GM21423 (cell line): Measurements from ENCODE around the gene LRRC74B.
"Not testable (repeated sequence)": the region's sequence is repeated elsewhere in the genome, so short reads cannot be mapped to it uniquely, and the experiment has no call there.

Source experiments
- ATAC-seq: cut with Tn5 transposase; IDR thresholded peaks from one replicate; pipeline ENCODE4 v1.9.1; 2021; ENCODE audit warnings: mild to moderate bottlenecking, moderate library complexity; ENCODE audit not compliant: unreplicated experiment

Gene LRRC74B

GRCh38 chr22:21075516-21076138 lies 29.9 kb downstream of the LRRC74B start:
- no peak for ATAC-seq

DNA sequence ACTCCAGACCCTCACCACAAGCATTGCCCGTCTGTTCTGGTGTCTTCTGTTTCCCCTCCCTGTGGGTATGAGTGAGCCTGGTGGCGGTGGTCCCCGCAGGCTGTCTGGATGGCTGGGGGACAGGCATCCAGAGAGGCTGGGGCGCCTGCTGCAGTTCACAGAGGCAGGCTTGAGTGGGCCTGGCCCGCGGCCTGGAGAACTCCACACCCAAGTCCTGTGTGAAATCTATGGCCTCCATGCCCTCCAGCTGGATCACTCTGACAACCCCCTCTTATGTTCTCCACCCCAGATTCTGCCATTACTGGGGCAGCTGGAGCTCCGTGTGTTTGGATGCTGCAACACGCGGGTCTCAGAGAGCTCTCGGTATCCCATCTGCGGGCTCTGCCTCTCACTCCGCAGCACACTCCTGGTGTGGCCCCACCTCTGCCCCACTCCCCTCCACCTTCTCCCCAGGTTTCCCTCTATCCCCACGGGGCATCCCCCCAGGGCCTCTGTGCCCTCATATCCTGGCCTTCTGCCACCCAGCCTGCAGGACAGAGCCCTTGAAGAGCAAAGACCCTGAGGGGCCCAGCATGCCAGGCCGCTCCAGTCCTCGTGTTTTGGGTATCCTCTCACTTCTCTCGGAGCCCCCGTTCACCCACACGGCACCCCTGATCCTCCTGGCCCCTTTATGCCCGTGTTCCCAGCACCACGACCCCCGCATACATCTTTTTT lies 31.3 kb downstream of the LRRC74B start:
- ATAC-seq, result no peak

DNA sequence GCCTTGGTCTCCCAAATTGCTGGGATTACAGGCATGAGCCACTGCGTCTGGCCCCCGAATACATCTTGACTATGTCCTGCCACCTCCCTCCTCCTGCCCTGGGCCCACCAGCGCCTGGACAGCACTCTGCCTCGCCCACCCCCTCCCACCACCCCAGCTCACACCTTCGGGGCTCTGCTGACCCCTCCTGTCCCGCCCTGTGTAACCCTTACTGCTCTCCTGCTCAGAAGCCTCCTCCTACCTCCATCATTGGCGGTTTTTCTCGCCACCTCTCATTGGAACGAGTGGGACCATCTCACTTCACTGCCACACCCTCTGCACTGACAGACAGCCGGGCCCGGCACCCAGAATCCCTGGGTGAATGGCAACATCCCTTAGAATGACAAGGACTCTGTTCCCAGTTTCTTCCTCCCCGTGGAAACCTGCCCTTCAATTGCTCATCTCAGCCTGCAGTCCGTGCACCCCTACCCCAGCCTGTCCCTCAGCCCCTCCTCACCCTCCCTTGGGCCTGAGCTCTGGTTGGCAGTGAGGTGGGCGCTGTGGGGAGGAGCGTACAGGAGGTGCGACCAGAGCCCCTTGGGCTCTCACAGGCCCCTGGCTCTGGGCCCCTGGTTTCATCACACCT lies 32.2 kb downstream of the LRRC74B start:
- ATAC-seq, result no peak

DNA sequence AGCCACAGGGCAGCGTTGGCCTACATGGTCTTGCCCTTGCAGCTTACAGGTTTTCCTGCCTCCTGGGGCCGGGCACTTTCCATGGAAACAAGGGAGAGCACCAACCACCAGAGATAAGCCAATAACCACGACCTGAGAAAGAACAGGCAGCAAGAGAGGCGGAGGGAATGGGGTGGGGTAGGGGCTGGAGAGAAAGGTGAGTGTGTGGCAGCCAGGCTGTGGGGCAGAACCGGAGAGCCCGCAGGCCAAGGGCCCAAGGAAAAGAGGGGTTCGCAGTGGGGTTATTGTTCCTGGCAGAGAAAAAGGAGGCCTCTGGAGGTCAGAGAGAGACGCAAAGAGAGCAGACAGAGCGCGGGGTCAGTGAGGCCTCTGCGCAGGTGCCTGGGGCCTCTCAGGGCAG lies 33.2 kb downstream of the LRRC74B start:
- ATAC-seq, result no peak

DNA sequence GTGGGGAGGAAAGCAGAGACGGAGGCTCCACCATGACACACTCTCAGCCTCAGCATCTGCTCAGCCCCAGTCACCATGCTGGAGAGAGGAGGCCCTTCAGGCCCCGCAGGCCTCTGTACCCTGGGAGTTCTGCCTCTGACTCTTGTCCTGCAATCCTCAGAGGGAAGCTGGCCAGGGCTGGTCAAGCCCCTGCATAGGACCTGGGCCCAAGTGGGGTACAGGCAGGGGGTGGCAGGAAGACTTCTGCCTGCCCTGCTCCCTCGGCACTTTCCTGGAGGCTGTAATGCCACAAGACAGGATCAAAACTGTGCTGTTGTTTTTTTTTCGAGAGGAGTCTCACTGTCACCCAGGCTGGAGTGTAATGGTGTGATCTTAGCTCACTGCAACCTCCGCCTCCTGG lies 33.7 kb downstream of the LRRC74B start:
- no peak for ATAC-seq

- no peak for ATAC-seq
Measured at GRCh38 chr22:21080435-21081137, 34.8 kb downstream of the LRRC74B start.

DNA sequence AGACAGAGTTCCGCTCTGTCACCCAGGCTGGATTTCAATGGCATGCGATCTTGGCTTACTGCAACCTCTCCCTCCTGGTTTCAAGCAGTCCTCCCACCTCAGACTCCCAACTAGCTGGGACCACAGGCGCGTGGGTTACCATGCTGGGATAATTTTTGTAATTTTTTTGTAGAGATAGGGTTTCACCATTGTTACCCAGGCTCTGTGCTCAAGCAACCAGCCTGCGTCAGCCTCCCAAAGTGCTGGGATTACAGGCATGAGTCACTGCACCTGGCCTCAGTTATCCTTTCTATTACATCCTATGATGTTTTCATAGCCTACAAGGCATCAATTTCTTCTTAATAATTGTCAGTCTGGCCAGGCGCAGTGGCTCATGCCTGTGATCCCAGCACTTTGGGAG lies 36.5 kb downstream of the LRRC74B start:
- no peak for ATAC-seq

DNA sequence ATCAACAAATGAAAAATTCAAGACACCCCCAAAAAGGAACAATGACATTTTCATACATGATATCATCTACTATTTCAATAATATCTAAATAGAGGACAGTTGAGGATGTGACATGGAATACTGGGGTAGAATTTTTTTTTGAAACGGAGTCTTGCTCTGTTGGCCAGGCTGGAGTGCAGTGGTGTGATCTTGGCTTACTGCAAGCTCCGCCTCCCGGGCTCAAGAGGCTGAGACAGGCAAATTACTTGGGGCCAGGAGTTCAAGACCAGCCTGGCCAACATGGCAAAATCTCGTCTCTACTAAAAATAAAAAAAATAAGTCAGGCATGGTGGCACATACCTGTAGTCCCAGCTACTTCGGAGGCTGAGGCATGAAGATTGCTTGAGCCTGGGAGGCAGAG lies 41.4 kb downstream of the LRRC74B start:
- no peak for ATAC-seq

GRCh38 chr22:21087926-21088325 lies 42.2 kb downstream of the LRRC74B start:
- ATAC-seq, result not testable (repeated sequence)

DNA sequence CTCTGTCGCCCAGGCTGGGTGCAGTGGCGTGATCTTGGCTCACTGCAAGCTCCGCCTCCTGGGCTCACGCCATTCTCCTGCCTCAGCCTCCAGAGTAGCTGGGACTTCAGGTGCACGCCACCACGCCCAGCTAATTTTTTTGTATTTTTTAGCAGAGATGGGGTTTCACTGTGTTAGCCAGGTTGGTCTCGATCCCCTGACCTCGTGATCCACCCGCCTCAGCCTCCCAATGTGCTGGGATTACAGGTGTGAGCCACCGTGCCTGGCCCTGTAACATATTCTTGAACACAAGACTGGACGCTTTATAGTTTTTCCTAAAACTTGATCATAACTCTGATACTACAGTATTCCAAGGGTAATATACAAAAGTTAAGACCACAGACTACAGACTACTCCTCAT lies 45.5 kb downstream of the LRRC74B start:
- ATAC-seq, result not testable (repeated sequence)

- no peak for ATAC-seq
Measured at GRCh38 chr22:21092797-21093554, 47.2 kb downstream of the LRRC74B start.

- ATAC-seq, result not testable (repeated sequence)
Measured at GRCh38 chr22:21093555-21094137, 47.9 kb downstream of the LRRC74B start.

- ATAC-seq, result no peak
Measured at GRCh38 chr22:21094911-21095772, 49.4 kb downstream of the LRRC74B start.

- no peak for ATAC-seq
Measured at GRCh38 chr22:21095773-21096107, 50.0 kb downstream of the LRRC74B start.

- not testable (repeated sequence) for ATAC-seq
Measured at GRCh38 chr22:21096878-21097277, 51.1 kb downstream of the LRRC74B start.

DNA sequence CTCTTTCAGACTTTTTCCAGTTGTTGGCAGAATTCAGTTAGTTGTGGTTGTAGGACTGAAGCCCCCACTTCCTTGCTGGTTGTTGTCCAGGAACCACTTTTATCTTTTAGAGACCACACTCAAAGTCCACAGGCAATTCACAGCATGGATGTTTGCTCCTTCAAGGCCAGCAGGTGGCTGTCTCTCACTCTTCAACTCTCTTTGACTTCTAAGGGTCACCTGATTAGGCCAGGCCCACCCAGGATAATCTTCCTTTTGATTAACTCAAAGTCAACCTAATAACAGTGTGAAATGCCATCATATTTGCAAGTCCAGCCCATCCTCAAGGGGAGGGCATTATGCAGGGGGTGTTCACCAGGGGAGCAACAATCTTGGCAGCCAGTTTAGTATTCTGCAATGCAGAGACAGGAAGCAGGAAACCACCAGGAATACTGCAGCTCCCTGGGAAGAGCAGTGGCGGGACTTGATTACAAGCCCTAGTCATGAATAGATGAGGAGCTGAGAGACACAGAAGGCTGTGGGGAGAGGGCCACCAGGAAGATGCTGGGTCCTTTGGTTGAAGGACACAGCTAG lies 52.4 kb downstream of the LRRC74B start:
- ATAC-seq, result no peak

- no peak for ATAC-seq
Measured at GRCh38 chr22:21099578-21099977, 53.8 kb downstream of the LRRC74B start.

GRCh38 chr22:21100149-21101032 lies 54.6 kb downstream of the LRRC74B start:
- ATAC-seq, result no peak
